ENCODE measurements around the gene TRANK1. TPM values are rescaled to one million over a fixed set of nuclear protein-coding genes. Genes with fewer than 3 reads are reported as not detected.

TRANK1 gene
- total and polyA plus RNA-seq, 2 experiments from 2014 or later = 1.8 to 6.7 TPM

DNA sequence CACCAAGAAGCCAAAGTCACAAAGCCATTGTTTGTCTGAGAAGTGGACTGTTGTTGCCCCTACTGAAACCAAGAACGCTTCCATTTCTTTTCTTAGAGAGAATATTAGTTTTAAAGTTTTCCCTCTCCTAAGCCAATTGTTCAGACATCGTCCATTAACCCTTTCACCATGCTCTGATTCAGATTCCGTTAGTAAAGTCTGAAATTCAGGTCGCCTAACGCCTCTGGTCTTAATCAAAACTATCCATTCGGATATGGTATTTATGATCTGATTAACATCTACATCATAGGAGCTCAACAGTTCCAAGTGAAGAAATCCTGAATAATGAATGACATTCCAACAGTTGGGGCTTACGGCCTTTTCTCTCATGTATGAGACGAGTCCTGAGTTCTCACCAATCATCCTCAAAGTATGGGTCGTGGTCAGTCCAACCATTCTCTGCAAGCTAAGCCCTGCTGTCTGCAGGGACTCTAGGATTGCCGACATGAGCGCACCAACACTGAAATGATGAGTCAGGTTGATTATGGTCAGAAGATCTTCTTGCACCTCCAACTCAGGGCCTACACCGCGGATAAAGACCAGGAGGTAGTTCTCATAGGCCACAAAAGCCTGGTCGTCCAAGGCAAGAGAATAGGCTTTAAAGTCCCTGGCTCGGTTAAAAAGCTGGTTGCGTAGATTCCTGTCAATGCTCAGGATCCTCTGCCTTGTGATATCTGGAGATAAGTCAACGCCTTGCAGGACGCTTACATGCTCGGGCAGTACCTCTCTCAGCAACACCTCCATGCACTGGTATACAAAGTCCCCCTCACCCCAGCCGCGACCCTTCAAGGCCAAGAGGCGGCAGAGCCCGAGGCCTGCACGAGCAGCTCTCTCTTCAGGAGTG, 47.3 kb upstream of the TRANK1 start:
- ATAC-seq (no peak), DNase-seq (ENCODE audit: low spot score) (peak; percentile 21)
- Mint-ChIP-seq H3K4me3 (no peak overlapping the region), H3K4me1 (peaks cover 30% of the 10 kb centered on the region), H3K9me3 (no peaks in the 10 kb centered on the region), H3K27me3 (ENCODE audit: insufficient read depth, low read depth, poor library complexity) (no peaks in the 10 kb centered on the region), H3K27ac (no peak overlapping the region; the same call in 1 of the 2 replicates), H3K36me3 (ENCODE audit: low read depth) (peaks cover 44% of the 10 kb centered on the region)
- TF ChIP-seq, protein P1, sequence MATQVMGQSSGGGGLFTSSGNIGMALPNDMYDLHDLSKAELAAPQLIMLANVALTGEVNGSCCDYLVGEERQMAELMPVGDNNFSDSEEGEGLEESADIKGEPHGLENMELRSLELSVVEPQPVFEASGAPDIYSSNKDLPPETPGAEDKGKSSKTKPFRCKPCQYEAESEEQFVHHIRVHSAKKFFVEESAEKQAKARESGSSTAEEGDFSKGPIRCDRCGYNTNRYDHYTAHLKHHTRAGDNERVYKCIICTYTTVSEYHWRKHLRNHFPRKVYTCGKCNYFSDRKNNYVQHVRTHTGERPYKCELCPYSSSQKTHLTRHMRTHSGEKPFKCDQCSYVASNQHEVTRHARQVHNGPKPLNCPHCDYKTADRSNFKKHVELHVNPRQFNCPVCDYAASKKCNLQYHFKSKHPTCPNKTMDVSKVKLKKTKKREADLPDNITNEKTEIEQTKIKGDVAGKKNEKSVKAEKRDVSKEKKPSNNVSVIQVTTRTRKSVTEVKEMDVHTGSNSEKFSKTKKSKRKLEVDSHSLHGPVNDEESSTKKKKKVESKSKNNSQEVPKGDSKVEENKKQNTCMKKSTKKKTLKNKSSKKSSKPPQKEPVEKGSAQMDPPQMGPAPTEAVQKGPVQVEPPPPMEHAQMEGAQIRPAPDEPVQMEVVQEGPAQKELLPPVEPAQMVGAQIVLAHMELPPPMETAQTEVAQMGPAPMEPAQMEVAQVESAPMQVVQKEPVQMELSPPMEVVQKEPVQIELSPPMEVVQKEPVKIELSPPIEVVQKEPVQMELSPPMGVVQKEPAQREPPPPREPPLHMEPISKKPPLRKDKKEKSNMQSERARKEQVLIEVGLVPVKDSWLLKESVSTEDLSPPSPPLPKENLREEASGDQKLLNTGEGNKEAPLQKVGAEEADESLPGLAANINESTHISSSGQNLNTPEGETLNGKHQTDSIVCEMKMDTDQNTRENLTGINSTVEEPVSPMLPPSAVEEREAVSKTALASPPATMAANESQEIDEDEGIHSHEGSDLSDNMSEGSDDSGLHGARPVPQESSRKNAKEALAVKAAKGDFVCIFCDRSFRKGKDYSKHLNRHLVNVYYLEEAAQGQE (IDR thresholded peaks at IDR 0.05; ENCODE audit: unreplicated experiment) = no peak
- TF ChIP-seq STAT1 (IDR thresholded peaks at IDR 0.05; ENCODE audit: unreplicated experiment) (no peak), POLR2AphosphoS5 (IDR thresholded peaks at IDR 0.05; ENCODE audit: low read depth) (no peak), EZH2 (IDR thresholded peaks at IDR 0.05; ENCODE audit: low read depth, unreplicated experiment) (no peak), JUNB (IDR thresholded peaks at IDR 0.05; ENCODE audit: unreplicated experiment) (no peak), ZNF114 (CRISPR knock-in tag; IDR thresholded peaks at IDR 0.05) (no peak), CREB1 (CRISPR knock-in tag; IDR thresholded peaks at IDR 0.05; ENCODE audit: low read depth) (no peak), NANOG (IDR thresholded peaks at IDR 0.05; ENCODE audit: borderline replicate concordance) (no peak)
- TF ChIP-seq, protein P2, sequence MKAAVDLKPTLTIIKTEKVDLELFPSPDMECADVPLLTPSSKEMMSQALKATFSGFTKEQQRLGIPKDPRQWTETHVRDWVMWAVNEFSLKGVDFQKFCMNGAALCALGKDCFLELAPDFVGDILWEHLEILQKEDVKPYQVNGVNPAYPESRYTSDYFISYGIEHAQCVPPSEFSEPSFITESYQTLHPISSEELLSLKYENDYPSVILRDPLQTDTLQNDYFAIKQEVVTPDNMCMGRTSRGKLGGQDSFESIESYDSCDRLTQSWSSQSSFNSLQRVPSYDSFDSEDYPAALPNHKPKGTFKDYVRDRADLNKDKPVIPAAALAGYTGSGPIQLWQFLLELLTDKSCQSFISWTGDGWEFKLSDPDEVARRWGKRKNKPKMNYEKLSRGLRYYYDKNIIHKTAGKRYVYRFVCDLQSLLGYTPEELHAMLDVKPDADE (IDR thresholded peaks at IDR 0.05) = no peak
- TF ChIP-seq, protein P3, sequence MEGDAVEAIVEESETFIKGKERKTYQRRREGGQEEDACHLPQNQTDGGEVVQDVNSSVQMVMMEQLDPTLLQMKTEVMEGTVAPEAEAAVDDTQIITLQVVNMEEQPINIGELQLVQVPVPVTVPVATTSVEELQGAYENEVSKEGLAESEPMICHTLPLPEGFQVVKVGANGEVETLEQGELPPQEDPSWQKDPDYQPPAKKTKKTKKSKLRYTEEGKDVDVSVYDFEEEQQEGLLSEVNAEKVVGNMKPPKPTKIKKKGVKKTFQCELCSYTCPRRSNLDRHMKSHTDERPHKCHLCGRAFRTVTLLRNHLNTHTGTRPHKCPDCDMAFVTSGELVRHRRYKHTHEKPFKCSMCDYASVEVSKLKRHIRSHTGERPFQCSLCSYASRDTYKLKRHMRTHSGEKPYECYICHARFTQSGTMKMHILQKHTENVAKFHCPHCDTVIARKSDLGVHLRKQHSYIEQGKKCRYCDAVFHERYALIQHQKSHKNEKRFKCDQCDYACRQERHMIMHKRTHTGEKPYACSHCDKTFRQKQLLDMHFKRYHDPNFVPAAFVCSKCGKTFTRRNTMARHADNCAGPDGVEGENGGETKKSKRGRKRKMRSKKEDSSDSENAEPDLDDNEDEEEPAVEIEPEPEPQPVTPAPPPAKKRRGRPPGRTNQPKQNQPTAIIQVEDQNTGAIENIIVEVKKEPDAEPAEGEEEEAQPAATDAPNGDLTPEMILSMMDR (conservative IDR thresholded peaks at IDR 0.05; ENCODE audit: low read depth in 2 of 2) = no peak
- TF ChIP-seq, protein P4, sequence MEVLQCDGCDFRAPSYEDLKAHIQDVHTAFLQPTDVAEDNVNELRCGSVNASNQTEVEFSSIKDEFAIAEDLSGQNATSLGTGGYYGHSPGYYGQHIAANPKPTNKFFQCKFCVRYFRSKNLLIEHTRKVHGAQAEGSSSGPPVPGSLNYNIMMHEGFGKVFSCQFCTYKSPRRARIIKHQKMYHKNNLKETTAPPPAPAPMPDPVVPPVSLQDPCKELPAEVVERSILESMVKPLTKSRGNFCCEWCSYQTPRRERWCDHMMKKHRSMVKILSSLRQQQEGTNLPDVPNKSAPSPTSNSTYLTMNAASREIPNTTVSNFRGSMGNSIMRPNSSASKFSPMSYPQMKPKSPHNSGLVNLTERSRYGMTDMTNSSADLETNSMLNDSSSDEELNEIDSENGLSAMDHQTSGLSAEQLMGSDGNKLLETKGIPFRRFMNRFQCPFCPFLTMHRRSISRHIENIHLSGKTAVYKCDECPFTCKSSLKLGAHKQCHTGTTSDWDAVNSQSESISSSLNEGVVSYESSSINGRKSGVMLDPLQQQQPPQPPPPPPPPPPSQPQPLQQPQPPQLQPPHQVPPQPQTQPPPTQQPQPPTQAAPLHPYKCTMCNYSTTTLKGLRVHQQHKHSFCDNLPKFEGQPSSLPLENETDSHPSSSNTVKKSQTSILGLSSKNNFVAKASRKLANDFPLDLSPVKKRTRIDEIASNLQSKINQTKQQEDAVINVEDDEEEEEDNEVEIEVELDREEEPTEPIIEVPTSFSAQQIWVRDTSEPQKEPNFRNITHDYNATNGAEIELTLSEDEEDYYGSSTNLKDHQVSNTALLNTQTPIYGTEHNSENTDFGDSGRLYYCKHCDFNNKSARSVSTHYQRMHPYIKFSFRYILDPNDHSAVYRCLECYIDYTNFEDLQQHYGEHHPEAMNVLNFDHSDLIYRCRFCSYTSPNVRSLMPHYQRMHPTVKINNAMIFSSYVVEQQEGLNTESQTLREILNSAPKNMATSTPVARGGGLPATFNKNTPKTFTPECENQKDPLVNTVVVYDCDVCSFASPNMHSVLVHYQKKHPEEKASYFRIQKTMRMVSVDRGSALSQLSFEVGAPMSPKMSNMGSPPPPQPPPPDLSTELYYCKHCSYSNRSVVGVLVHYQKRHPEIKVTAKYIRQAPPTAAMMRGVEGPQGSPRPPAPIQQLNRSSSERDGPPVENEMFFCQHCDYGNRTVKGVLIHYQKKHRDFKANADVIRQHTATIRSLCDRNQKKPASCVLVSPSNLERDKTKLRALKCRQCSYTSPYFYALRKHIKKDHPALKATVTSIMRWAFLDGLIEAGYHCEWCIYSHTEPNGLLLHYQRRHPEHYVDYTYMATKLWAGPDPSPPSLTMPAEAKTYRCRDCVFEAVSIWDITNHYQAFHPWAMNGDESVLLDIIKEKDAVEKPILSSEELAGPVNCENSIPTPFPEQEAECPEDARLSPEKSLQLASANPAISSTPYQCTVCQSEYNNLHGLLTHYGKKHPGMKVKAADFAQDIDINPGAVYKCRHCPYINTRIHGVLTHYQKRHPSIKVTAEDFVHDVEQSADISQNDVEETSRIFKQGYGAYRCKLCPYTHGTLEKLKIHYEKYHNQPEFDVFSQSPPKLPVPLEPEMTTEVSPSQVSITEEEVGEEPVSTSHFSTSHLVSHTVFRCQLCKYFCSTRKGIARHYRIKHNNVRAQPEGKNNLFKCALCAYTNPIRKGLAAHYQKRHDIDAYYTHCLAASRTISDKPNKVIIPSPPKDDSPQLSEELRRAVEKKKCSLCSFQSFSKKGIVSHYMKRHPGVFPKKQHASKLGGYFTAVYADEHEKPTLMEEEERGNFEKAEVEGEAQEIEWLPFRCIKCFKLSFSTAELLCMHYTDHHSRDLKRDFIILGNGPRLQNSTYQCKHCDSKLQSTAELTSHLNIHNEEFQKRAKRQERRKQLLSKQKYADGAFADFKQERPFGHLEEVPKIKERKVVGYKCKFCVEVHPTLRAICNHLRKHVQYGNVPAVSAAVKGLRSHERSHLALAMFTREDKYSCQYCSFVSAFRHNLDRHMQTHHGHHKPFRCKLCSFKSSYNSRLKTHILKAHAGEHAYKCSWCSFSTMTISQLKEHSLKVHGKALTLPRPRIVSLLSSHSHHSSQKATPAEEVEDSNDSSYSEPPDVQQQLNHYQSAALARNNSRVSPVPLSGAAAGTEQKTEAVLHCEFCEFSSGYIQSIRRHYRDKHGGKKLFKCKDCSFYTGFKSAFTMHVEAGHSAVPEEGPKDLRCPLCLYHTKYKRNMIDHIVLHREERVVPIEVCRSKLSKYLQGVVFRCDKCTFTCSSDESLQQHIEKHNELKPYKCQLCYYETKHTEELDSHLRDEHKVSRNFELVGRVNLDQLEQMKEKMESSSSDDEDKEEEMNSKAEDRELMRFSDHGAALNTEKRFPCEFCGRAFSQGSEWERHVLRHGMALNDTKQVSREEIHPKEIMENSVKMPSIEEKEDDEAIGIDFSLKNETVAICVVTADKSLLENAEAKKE (CRISPR knock-in tag; IDR thresholded peaks at IDR 0.05) = no peak
- peaks cover 22% of the 10 kb centered on the region; the same call in 1 of the 2 replicates for H4K20me1 ChIP-seq (replicated peaks; ENCODE audit: insufficient read depth)
- H3K4me2 ChIP-seq = peak overlapping the region; percentile 91
- H3K27me3 ChIP-seq (ENCODE audit: insufficient read depth) = no peaks in the 10 kb centered on the region
- no peaks in the 10 kb centered on the region for H3K9me2 ChIP-seq (ENCODE audit: insufficient read depth)
- H3K27ac ChIP-seq (ENCODE audit: low read depth) = peak overlapping the region; percentile 75; the same call in 1 of the 2 replicates
- peaks cover 17% of the 10 kb centered on the region for H3K36me3 ChIP-seq (ENCODE audit: insufficient read depth)
- peaks cover 71% of the 10 kb centered on the region for H3K79me2 ChIP-seq (replicated peaks; ENCODE audit: insufficient read depth)
- H3K4me1 ChIP-seq (ENCODE audit: insufficient read depth) = peaks cover 37% of the 10 kb centered on the region
- H2AFZ ChIP-seq = no peak overlapping the region
- H3K4me3 ChIP-seq = peak overlapping the region; percentile 83
- H3F3A ChIP-seq (replicated peaks; ENCODE audit: low read depth) = no peaks in the 10 kb centered on the region
